HG03460 (cell line): ENCODE results near the gene LRFN2.

Experiments used
- ATAC-seq: cut with Tn5 transposase; IDR thresholded peaks from one replicate; pipeline ENCODE4 v1.9.1; 2021; ENCODE audit not compliant: unreplicated experiment

LRFN2 gene

DNA sequence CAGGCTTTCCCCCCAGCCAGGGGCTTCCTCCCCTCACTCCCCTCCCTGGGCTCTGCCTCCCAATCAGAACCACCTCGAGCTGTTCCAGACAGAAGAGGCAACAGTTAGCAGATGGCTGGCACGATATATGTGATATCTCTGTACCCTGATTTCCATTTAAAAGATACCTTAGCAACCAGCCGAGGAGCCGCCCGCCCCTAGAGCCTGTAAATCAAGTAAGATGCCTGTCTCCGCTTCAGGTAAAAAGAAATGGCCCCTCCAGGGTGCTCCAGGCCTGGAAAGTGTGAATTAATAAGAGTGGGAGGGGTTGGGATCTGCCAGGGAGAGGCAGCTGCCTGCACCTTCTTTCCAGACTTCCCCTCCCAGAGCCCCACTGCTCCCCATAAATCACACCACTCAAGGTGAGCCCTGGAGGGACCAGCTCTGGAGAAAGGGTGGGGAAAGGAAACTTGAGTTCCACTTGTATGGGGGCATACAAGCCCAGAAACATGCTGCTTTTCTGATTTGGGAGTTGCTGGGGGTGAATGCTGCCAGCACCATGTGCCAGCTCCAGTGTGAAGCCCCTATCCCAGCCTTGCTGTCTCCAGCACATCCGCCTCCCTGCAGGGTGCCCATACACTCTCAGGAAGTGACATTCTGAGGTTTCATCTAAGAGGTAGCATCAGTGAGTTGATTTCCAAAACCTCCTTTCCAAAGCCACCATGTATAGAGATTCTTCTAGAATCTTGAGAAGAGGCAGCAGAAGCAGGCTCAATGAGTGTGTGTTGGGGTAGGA lies 148.0 kb downstream of the LRFN2 start:
- no peak for ATAC-seq

- no peak for ATAC-seq
Measured at GRCh38 chr6:40438246-40438887, 148.8 kb downstream of the LRFN2 start.

- no peak for ATAC-seq
Measured at GRCh38 chr6:40437631-40438030, 149.5 kb downstream of the LRFN2 start.

GRCh38 chr6:40436685-40437604 lies 150.2 kb downstream of the LRFN2 start:
- ATAC-seq = no peak

- ATAC-seq = no peak
Measured at GRCh38 chr6:40432982-40433381, 154.2 kb downstream of the LRFN2 start.

DNA sequence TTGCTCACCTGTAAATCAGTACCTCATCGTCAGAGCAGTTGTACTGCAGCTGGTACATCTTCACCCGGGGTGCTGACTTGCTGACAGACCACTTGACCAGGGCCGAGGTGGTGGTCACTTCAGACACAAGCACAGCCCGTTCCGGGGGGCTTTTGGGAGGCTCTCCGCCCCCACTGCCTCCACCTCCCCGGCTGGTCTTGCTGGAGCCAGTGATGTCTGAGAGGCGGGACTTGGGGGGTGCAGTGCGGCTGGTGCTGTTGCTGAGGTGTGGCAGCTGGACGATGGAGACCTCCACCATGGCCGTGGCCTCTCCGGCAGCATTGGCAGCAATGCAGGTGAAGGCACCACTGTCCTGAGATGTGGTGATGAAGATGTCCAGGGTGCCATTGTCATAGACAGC lies 155.5 kb downstream of the LRFN2 start:
- ATAC-seq = no peak

DNA sequence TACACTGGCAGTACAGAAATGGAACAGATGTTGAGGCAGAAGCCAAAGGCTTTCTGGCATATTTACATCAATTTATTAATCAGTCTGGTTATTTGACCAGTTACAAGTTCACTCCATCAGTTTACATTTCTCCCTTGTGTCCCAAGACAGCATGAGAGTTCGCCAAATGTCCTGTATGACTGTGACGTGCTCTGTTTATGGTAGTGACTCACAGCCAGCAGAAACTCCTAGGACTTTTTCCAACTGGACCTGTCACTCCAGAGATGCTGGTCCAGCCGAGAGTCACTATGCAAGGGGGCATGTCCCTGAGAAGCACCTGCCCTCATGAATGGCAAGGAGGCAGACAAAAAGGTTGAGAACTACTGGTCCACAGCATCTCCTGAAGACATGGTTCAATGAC lies 160.0 kb downstream of the LRFN2 start:
- no peak for ATAC-seq

DNA sequence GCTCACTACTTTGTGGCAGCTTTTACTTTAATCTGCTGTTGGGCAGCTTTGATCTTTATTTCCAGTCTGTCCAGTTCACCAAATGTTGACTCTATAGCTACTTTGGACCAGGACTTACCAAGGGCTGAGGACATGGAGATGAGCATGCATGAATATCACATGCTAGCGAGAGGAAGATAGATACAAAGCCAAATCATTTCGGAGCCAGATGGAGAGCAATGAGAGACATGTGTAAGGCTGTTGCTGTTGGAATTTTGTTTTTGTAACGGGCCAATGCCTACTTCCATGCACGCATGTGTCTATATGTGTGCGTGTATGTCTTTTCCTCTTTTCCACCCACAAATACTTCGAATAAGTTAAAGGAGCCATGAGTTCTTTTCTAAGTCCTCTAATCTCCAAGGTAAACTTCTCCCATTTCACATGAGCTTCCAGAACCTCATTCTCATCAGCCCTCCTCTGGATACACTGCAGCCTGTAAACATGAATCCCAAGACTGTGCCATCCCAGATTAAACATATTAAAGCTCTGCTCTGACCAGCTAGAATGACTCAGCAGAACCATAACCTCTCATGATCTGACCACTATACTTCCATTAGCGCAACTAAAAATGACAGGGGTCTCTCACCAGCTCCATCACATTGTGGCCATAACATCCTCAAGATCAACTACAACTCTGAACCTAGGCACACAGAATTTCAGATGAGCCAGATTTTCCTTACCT lies 160.7 kb downstream of the LRFN2 start:
- ATAC-seq = no peak

- ATAC-seq = no peak
Measured at GRCh38 chr6:40425192-40425919, 161.8 kb downstream of the LRFN2 start.

- no peak for ATAC-seq
Measured at GRCh38 chr6:40422046-40422445, 165.1 kb downstream of the LRFN2 start.

DNA sequence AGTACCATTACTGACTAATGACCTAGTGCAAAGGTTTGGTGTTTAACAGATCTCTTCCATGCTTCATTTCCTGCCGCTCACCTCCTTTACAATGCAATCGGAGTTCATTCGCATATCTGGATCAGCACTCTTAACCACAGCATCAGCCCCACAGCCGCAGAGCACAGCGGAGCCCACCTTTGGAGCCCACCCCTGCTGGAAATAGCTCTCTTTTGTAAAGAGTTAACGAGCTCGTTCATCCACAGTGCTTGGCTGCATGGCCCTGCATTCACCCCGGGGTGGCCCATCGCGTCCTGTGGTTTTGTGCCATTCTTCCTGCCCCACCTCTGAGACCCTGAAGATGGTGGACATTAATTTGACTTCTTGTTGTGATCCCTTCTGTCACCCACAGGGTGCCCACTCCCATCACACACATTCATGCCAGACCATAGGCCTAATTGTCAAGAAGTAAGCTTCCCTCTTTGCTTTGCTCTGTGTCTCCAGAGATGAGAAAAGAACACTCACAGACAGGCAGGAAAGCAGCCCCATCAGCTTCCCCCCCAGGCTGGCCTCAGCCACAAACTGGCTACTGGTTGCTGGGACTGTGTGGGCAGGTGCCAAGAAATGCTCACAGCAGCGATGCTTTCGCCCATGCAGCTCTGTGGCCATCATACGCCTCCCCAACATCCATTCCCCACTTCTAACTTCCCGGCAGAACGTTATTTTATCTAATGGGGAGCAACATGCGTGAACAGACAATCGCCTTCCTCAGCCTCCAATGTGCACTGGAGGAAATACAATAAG lies 167.0 kb downstream of the LRFN2 start:
- ATAC-seq = no peak

DNA sequence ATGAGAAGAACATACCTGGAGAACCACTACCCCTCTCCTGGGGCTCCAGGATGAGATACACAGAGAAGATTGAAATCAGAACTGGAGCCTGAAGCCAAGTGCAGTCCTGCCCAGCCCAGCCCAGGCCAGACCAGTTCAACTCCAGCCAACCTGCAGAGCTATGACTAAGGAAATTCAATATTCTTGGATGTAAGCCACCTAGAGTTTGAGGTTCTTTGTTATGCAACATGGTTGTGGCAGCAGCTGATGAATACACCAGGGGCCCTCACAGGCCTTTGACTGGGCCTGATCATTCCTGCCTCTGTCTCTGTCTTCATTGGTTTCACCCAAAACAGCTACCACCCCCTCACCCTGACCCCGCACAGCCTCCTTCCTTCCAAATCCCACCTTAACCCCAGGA lies 167.8 kb downstream of the LRFN2 start:
- no peak for ATAC-seq

GRCh38 chr6:40417031-40417430 lies 170.1 kb downstream of the LRFN2 start:
- ATAC-seq = no peak

- no peak for ATAC-seq
Measured at GRCh38 chr6:40414617-40415016, 172.5 kb downstream of the LRFN2 start.

DNA sequence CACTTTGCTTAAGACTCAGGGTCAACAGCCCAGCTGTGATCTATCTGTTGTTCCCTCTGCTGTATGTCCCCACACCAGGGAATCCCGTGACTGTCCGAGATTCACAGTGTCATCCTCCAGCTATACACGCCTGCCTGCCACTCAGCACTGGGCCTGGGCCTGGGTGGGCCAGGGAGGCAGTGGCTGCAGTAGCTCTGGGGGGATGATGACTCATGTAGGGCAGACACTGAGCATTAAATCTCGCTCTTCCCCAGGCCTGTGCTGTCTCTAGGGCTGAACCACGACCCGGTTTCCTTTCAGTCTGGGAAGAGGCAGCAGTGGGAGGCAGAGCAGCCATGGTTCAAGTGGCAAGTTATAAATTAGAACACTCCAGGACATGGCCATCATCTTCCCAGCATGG lies 173.9 kb downstream of the LRFN2 start:
- ATAC-seq = no peak

GRCh38 chr6:40411881-40412280 lies 175.3 kb downstream of the LRFN2 start:
- no peak for ATAC-seq

DNA sequence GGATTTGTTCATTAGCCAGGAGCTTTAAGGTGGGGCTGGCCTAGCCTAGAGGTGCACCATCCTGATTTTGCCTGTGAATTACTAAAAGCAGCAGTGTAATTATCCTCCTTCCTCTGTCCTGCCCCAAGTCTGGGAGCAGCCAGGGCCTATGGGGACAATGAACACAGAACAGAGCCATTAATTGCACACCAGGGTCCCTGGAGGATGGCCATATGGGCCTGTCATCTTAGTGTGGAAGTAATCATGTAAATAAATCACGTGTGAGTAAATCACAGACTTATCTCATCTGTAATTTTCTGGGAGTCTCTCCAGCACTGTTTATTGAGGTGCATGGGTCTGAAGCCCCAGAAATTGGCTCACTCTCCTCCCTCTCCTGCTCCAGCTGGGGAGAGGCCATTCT lies 176.3 kb downstream of the LRFN2 start:
- ATAC-seq = no peak

DNA sequence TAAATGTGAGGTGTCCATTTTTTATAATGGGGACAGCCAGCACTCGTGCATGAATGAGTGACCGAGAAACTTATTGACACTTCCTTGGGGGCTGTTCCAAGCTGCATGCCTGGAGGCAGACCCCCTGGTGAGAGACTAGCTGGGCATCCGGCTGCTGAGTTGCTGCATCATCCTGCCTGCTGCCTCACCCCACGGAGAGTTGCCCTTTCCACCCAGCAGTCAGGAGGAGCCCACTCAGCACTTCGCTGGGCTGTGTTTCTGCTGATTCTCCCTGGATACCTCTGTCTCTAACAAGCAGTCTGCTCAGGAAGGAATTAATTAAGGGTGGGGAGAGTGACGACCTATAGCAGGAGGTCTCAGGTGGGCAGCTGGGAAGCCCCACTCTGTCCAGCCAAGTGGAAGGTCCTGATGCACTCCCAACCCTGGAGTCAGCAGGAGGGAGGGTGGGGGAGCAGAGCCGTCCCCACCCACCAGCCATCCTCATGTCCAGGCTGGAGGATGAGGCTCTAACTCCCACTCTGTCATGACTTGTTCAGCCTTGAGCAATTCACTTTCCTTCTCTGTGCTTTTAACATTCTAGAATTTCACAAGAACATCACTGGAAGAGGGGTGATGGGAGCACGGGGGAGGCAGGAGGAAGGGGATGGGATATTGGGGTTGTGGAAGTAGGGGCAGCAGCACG lies 177.3 kb downstream of the LRFN2 start:
- no peak for ATAC-seq
